Nucleus accumbens (tissue), 56 donors: Measurements from ENCODE around the gene AGBL4.
"Not testable (repeated sequence)": the region's sequence is repeated elsewhere in the genome, so short reads cannot be mapped to it uniquely, and the experiment has no call there.

Experiments
- DNase-seq, 56 donors: peaks; one replicate each; lab custom pipeline; 2025; lab: John Stamatoyannopoulos, UW

The AGBL4 gene

GRCh38 chr1:49448200-49448599, 575.6 kb downstream of the AGBL4 start:
- no peak for DNase-seq

GRCh38 chr1:49436865-49437264, 586.9 kb downstream of the AGBL4 start:
- no peak for DNase-seq

GRCh38 chr1:49435291-49435690, 588.5 kb downstream of the AGBL4 start:
- DNase-seq: no peak

- no peak for DNase-seq
Observed at GRCh38 chr1:49424782-49425181, 599.0 kb downstream of the AGBL4 start.

DNA sequence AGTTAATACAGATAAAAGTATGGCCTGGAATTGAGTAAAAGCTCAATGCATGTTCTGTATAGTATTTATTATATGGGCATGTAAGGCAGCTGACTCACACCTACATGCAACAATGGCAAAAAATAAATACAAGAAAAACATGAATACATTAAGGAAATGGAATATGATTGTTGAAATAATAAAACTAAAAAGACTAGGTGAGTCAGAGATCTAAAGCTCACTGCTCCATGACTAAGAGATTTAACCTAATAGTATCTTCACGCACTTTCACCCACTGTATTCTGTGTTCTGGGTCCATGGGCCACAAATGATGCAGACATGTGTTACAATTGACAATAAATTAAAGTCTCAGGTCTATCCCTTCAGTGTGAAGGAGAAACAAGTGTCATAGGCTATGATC, 607.0 kb downstream of the AGBL4 start:
- DNase-seq: no peak

- DNase-seq: no peak
Observed at GRCh38 chr1:49408346-49408745, 615.4 kb downstream of the AGBL4 start.

- DNase-seq: no peak
Observed at GRCh38 chr1:49397086-49397485, 626.7 kb downstream of the AGBL4 start.

GRCh38 chr1:49394200-49394599, 629.6 kb downstream of the AGBL4 start:
- no peak for DNase-seq

GRCh38 chr1:49389699-49390098, 634.1 kb downstream of the AGBL4 start:
- no peak for DNase-seq

GRCh38 chr1:49364676-49365075, 659.1 kb downstream of the AGBL4 start:
- DNase-seq: no peak

- DNase-seq: no peak
Observed at GRCh38 chr1:49363628-49364027, 660.1 kb downstream of the AGBL4 start.

DNA sequence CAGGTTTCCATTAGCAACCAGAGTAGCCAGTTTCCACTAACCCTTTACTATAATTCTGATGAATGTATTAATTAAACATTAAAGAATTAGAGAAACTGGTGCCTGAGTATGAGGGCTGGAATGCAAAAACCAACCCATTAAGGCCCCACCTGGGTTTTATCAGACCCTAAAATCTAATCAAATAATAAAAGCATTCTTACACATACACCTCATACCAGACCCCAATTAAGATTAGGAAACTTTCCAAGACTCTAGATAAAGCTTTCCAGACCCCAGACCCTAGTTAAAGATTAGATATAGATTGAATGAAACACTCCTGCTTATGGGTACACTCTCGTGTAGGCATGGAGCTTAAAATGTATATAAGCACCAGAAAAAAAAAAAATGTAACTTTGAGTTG, 665.7 kb downstream of the AGBL4 start:
- no peak for DNase-seq

DNA sequence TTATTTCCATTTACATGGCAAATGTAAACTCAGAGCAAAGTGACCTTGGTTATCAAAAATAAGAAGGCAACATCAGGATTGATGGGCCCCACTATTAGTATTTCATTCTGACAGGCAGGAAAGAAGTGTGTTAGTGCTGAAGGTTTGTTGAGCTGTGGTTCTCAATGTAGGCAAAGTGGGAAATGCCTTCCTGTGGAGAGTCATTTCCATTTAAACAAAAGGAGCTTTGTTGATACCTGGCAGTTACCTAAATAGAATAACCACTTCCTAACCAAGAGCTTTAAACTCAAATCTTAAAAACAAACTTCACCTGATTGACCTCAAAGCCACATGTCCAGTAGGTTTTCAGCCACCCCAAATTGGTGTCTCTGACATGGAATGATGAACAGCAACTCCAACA, 667.2 kb downstream of the AGBL4 start:
- DNase-seq: no peak

- DNase-seq: no peak
Observed at GRCh38 chr1:49351768-49352167, 672.0 kb downstream of the AGBL4 start.

GRCh38 chr1:49346767-49347349, 676.9 kb downstream of the AGBL4 start:
- no peak for DNase-seq

DNA sequence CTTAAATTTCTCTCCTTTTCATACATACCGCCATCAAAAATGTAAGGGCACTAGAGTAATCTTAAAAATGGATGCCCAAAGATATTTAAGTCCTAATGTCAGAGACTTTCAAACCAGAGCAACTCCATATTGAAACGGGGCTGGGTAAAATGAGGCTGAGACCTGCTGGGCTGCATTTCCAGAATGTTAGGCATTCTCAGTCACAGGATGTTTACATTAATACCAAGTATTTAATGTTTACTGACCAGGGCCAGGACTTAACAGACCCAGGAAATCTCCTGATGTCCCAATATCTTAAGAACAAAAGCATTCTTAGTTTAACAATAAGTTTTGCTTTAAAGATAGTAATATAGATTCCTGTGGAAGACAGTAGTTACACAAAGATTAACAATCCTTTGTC, 683.2 kb downstream of the AGBL4 start:
- no peak for DNase-seq

- DNase-seq: no peak
Observed at GRCh38 chr1:49339043-49339442, 684.7 kb downstream of the AGBL4 start.

- DNase-seq: no peak
Observed at GRCh38 chr1:49337251-49337650, 686.5 kb downstream of the AGBL4 start.

DNA sequence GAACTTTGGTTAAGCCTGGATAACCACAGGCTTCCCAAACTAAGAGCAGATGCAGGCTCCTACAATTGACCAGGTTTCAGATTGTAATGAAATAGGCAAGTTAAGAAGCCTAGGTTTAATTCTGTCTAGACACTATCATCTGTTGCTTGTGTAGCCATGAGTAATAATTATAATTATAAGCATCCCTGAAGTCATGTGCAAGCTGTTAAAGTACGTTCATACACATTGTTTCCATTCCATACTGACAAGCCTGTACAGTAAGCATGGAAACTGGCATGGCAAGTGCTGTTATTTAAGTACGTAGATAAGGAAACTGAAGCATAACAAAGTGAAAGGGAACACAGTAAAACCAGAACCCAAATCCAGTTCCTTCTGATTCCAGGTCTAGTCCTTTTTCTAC, 689.8 kb downstream of the AGBL4 start:
- no peak for DNase-seq

DNA sequence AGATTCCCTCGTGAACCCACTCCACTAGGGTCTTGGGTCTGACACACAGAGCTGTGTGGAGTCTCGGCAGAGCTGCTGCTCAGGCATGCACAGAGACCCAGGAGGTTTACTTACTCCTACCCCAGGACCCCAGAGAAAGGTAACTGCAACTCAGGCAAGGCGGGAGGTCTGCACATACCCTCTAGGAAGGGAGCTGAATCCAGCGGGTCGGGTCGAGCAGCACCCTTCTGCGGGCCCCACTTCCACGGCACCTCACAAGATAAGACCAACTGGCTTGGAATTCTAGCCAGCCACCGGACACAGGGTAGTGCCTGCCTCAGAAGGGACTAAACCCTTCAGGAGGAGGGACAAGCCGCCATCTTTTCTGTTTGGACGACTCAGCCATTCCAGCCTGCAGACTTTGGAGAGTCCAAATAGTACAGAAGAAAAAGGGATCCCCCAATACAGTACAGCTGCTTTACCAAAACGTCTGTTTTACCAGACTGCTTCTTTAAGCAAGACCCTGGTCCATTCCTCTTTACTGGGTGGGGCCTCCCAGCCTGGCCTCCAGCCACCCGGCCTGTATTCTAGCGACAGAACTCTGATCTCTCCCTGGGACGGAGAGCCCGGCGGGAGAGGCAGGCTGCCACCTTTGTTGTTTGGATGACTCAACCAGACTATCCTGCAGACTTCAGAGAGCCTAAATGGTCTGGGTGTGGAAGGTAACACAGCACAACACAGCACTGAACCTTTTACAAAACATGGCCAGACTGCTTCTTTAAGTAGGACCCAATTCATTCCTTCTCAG, 692.5 kb downstream of the AGBL4 start:
- no peak for DNase-seq

DNA sequence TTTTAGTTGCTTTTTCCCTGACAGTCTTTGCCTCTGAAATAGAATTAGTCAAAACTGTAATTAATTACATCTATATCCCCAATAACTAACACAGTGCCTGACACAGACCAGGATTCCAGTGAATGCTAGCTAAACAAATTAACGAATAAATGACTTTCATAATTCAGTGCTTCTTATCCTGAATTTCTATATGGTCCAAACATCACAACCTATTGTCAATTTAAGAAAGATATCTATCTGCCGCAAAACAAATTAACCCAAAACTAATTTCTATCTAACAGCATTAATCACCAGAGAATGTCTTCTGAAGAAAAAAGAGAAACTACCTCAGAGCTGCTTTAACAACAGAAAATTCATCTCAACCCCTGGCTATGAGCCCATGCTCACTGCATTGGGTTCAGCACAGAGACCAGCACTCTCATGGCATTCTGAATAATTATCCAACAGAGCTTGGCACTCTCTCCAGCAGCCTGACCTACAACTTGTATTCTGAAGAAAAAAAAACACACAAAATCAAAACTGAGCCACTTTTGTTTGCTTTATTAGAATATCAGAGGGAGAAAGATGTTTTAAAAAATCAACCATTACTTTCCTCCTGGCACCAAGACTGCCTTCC, 699.7 kb downstream of the AGBL4 start:
- DNase-seq: peak in 11 of 56 donors; percentile 0 to 34 (median 6)

- DNase-seq: not testable (repeated sequence)
Observed at GRCh38 chr1:49320493-49320892, 703.3 kb downstream of the AGBL4 start.
